ACHN (cell line): Measurements from ENCODE around the gene PTGR2.
"Not testable (repeated sequence)": the region's sequence is repeated elsewhere in the genome, so short reads cannot be mapped to it uniquely, and the experiment has no call there.

Experiments used
- DNase-seq: peaks from one replicate; pipeline ENCODE4 v3.0.0-alpha.2; 2015
- in situ Hi-C: cut with HindIII; loops from 2 replicates; pipeline ENCODE4 v1.10.0; 2017; ENCODE audit warnings: low sequenced_read_pairs, low pct_ligation_motif_present, low pct_unique_long_range_greater_than_20kb

Gene PTGR2

GRCh38 chr14:73851567-73852382, at the start of gene PTGR2:
TSS of gene PTGR2 (plus strand) at chr14:73851831. CDS start at chr14:73858863, 7,032 bp downstream.
- in situ Hi-C loops, result no loop called here

GRCh38 chr14:73802431-73803188, 49.0 kb upstream of the PTGR2 start:
- in situ Hi-C loops, result no loop called here
- no peak for DNase-seq

More at GRCh38 chr14:73851567-73852382, at the start of gene PTGR2:
- peak; percentile 97 for DNase-seq

GRCh38 chr14:73804636-73805035, 47.0 kb upstream of the PTGR2 start:
- in situ Hi-C loops, result no loop called here
- DNase-seq, result no peak

- in situ Hi-C loops, result no loop called here
- DNase-seq, result no peak
Observed at GRCh38 chr14:73807457-73807856, 44.2 kb upstream of the PTGR2 start.

GRCh38 chr14:73809391-73809790, 42.2 kb upstream of the PTGR2 start:
- no peak for DNase-seq
- in situ Hi-C loops, result no loop called here

- DNase-seq, result no peak
- in situ Hi-C loops, result no loop called here
Observed at GRCh38 chr14:73810478-73811163, 41.0 kb upstream of the PTGR2 start.

GRCh38 chr14:73811164-73811503, 40.5 kb upstream of the PTGR2 start:
- DNase-seq, result no peak
- in situ Hi-C loops, result no loop called here

- in situ Hi-C loops, result no loop called here
Observed at GRCh38 chr14:73814153-73814552, 37.5 kb upstream of the PTGR2 start.

GRCh38 chr14:73815849-73816248, 35.8 kb upstream of the PTGR2 start:
- in situ Hi-C loops, result no loop called here
- no peak for DNase-seq

More at GRCh38 chr14:73814153-73814552, 37.5 kb upstream of the PTGR2 start:
- no peak for DNase-seq

GRCh38 chr14:73816393-73816816, 35.2 kb upstream of the PTGR2 start:
- in situ Hi-C loops, result no loop called here
- DNase-seq, result no peak

- in situ Hi-C loops, result no loop called here
- no peak for DNase-seq
Observed at GRCh38 chr14:73817020-73817655, 34.5 kb upstream of the PTGR2 start.

GRCh38 chr14:73818821-73819220, 32.8 kb upstream of the PTGR2 start:
- DNase-seq, result no peak
- in situ Hi-C loops, result no loop called here

- in situ Hi-C loops, result no loop called here
- no peak for DNase-seq
Observed at GRCh38 chr14:73820631-73821030, 31.0 kb upstream of the PTGR2 start.

- DNase-seq, result no peak
- in situ Hi-C loops, result no loop called here
Observed at GRCh38 chr14:73823339-73823885, 28.2 kb upstream of the PTGR2 start.

GRCh38 chr14:73824127-73824526, 27.5 kb upstream of the PTGR2 start:
- in situ Hi-C loops, result no loop called here
- no peak for DNase-seq

GRCh38 chr14:73824536-73824935, 27.1 kb upstream of the PTGR2 start:
- in situ Hi-C loops, result no loop called here
- no peak for DNase-seq

- DNase-seq, result peak; percentile 83
- in situ Hi-C loops, result no loop called here
Observed at GRCh38 chr14:73825551-73826188, 26.0 kb upstream of the PTGR2 start.

GRCh38 chr14:73827190-73827589, 24.4 kb upstream of the PTGR2 start:
- in situ Hi-C loops, result not testable (repeated sequence)

More at GRCh38 chr14:73827190-73827589, 24.4 kb upstream of the PTGR2 start:
- not testable (repeated sequence) for DNase-seq
